Measurements from ENCODE around the gene STX16. TPM values are rescaled to one million over a fixed set of nuclear protein-coding genes. Genes with fewer than 3 reads are reported as not detected.

STX16 gene
- total RNA-seq, 1 donor from 2014 or later: 44.9 TPM

DNA sequence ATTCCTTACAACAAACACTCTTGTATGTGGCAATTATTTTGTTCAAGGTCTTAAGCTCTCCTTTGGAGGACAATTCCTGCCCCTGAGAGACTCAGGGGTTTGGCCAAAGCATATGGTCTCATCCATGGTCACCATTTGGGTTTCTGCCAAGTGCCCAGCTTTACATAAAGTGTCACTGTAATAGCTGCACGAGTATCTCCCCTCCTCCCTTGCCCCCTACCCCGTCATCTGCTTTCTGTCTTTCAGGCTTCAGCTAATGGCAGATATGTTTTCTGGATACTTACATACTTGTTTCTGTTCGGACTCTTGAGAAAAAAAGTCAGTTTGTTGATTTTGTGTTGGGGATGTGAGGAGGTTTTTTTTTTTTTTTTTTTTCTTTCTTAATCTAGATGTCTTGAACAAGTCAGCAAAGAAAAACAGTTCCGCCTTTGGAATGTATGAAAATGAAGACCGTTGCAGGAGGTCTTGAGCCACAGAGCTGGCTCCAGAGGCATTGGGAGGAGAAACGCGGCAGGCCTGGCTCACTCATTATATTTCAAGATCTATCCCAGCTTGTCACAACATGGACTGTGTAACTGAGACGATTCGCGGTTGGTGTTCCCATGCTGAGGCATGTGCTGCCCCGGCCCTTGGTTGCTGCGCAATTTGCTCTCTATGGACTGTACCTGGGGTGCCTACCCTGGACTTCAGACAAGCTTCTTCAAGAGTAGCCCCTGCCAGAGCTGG is 32.6 kb upstream of the STX16 start:
- no peak for DNase-seq (ENCODE audit: low spot score)

GRCh38 chr20:58619077-58619863 is 31.8 kb upstream of the STX16 start:
- DNase-seq (ENCODE audit: low spot score): no peak

DNA sequence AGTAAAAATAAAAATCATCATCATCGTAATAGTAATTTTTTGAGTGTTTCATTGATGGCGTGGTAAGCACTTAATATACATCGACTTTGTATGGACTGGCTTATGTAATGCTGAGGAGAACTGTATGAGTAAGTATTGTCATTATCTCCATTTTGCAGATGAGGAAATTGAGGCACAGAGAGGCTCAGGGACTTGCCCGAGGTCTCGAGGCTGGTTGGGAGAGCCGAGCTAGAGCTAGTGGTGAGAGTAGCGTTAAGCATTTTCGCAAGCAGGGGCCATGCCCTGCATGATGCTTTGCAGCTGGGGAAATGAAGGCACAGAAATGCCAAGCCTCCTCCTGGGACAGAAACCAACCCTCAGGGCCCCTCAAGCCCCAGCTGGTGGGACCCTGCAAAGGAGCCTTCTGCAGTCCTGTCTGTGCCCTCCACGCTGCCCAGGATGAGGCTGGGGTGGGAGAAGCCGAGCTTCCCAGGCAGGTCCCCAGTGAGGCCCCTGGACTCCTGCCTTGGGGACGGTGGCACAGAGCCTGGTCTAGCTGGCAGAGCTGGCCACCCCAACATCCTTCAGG is 31.1 kb upstream of the STX16 start:
- no peak for DNase-seq (ENCODE audit: low spot score)

- no peak for DNase-seq (ENCODE audit: low spot score)
Measured at GRCh38 chr20:58621906-58622548, 29.1 kb upstream of the STX16 start.

- DNase-seq (ENCODE audit: low spot score): no peak
Measured at GRCh38 chr20:58622671-58623578, 28.2 kb upstream of the STX16 start.

DNA sequence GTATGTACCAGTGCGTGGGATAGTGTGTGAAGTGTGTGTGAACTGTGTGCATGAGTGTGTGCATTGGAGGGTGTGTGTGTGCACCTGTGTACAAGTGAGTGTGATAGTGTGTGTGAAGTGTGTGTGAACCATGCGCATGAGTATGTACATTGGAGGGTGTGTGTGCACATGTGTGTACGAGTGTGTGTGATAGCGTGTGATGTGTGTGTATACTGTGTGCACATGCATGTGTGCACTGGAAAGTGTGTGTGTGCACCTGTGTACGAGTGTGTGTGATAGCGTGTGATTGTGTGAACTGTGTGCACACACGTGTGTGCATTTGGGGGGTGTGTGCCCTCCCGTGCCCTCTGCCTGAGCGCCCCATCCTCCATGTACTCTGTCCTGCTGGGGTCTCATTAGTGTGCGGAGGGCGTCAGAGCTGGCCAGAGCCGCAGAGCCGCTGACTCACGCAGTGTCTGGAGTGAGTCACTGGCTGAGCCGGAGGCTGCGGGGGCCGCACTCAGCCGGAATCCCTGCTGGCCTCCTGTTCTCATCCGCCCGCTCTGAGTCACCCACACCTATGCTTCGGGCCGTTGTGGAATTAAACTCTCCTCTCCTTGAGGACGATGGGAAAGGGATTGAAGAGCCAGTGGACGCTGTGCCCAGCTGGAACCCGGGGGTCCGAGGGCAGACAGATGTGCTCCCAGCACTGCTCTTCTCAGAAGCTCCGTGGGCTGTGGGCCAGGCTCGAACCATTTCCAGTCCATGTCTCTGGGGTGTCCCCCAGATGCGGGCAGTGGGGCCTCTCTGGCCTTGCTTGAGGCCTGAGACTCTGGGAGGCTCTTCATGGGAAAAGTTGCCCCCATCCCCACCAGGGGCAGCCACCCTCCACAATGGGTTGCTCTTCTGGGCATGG is 27.3 kb upstream of the STX16 start:
- DNase-seq (ENCODE audit: low spot score): no peak

GRCh38 chr20:58624687-58625086 is 26.4 kb upstream of the STX16 start:
- DNase-seq (ENCODE audit: low spot score): no peak

GRCh38 chr20:58625585-58625984 is 25.5 kb upstream of the STX16 start:
- DNase-seq (ENCODE audit: low spot score): no peak

DNA sequence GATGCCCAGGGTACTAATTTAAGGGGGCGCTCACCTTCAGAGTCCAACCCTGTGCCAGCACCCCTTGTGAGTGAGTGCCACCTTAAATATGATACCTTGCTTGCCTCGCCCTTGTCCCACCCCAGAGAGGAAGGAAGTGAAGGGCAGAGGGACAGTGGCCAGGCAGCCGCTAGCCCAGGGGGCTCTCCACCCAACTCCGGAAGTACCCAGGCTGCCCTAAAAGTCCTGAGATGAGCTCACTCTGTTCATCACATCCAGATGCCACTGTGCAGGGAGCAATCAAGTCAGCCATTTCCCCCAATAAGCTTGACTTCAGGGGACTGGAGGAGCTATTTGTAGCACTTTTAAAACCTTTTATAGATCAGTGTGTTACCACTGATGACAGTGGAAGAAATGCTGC is 25.0 kb upstream of the STX16 start:
- DNase-seq (ENCODE audit: low spot score): no peak

- no peak for DNase-seq (ENCODE audit: low spot score)
Measured at GRCh38 chr20:58627212-58628072, 23.6 kb upstream of the STX16 start.

GRCh38 chr20:58628491-58629214 is 22.4 kb upstream of the STX16 start:
- no peak for DNase-seq (ENCODE audit: low spot score)

- no peak for DNase-seq (ENCODE audit: low spot score)
Measured at GRCh38 chr20:58629215-58629580, 21.9 kb upstream of the STX16 start.

- no peak for DNase-seq (ENCODE audit: low spot score)
Measured at GRCh38 chr20:58630063-58630462, 21.0 kb upstream of the STX16 start.

DNA sequence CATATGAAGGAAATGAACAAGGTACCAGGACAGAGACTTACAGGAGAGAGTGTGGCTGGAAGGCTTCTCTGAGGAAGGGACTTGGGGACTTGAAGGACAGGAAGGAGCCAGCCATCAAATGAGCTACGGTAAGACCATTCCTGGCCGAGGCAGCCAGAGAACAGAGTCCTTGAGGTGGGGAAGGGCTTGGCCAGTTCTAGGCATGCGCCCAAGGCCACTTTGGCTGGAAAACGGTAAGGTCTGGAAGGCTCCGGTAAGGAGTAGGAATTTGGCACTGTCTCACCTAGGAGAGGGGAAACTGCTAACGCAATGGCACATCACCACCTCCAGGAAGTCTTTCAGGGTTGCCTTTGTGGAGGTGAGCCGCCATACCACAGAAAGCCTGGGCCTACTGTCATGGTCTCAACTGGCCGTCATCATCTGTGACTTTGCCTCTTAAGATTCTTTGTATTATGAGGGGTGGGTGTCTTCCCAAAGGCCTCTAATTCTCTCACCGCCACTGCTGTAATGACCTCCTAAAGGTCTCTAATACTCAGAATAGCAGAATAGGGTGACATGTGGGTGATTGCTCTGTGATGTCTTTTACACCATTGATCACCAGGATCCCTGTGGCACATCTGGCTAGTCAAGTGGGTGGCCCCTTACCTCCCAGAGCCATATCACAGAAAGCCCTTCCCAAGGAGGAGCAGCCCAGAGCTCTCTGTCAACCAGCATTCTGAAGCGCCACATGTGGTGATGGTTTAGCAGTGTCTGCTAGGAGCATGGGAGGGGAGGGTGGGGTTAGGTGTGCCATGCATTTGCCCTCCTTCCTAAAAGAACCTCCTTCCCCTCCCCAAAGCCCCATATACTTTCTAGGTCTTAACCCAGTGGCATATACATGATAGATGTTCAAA is 17.7 kb upstream of the STX16 start:
- DNase-seq (ENCODE audit: low spot score): peak; percentile 41

GRCh38 chr20:58634059-58634458 is 17.0 kb upstream of the STX16 start:
- peak; percentile 65 for DNase-seq (ENCODE audit: low spot score)

- peak; percentile 11 for DNase-seq (ENCODE audit: low spot score)
Measured at GRCh38 chr20:58634521-58635278, 16.4 kb upstream of the STX16 start.

Data from mesenteric fat pad (tissue), 1 donor.